ENCODE measurements around the gene ADAM17. TPM values are rescaled to one million over a fixed set of nuclear protein-coding genes. Genes with fewer than 3 reads are reported as not detected.

The ADAM17 gene
- total and polyA plus RNA-seq, 2 of the 13 experiments (the other 11 are each of a cell fraction or from before 2014, with no cell fraction given) = 6.5 to 33.4 TPM

DNA sequence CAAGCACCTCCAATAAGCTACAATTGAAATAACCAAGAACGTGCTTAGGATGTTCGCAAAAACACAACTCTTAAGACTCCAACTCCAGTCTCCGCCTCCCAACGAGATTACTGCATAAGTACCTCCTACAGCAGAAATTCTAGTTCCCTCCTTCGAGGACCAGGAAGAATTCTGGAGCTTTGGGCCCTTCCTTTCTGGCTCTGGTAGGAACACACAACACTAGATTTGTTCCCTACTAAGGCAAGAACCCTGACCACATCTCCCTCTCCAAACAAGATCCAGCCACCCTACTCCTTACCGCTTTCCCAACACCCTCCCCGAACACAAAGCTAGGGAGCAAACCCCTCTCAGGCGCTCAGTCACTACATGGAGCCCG, 721 bp downstream of the ADAM17 start (continued):
- TF ChIP-seq, protein P1, sequence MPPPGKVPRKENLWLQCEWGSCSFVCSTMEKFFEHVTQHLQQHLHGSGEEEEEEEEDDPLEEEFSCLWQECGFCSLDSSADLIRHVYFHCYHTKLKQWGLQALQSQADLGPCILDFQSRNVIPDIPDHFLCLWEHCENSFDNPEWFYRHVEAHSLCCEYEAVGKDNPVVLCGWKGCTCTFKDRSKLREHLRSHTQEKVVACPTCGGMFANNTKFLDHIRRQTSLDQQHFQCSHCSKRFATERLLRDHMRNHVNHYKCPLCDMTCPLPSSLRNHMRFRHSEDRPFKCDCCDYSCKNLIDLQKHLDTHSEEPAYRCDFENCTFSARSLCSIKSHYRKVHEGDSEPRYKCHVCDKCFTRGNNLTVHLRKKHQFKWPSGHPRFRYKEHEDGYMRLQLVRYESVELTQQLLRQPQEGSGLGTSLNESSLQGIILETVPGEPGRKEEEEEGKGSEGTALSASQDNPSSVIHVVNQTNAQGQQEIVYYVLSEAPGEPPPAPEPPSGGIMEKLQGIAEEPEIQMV (CRISPR knock-in tag; IDR thresholded peaks at IDR 0.05; ENCODE audit: low read depth) = peak; percentile 18; the same call in 1 of the 2 replicates
- no peak for TF ChIP-seq EP300 (IDR thresholded peaks at IDR 0.05; ENCODE audit: low read depth in 2 of 2, low read length in 2 of 2)
- peak; percentile 34; the same call in 1 of the 2 replicates for TF ChIP-seq EP300 (CRISPR knock-in tag; IDR thresholded peaks at IDR 0.05; ENCODE audit: borderline replicate concordance)
- TF ChIP-seq, protein P2, sequence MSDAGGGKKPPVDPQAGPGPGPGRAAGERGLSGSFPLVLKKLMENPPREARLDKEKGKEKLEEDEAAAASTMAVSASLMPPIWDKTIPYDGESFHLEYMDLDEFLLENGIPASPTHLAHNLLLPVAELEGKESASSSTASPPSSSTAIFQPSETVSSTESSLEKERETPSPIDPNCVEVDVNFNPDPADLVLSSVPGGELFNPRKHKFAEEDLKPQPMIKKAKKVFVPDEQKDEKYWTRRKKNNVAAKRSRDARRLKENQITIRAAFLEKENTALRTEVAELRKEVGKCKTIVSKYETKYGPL (CRISPR knock-in tag; IDR thresholded peaks at IDR 0.05) = no peak
- TF ChIP-seq, protein P3, sequence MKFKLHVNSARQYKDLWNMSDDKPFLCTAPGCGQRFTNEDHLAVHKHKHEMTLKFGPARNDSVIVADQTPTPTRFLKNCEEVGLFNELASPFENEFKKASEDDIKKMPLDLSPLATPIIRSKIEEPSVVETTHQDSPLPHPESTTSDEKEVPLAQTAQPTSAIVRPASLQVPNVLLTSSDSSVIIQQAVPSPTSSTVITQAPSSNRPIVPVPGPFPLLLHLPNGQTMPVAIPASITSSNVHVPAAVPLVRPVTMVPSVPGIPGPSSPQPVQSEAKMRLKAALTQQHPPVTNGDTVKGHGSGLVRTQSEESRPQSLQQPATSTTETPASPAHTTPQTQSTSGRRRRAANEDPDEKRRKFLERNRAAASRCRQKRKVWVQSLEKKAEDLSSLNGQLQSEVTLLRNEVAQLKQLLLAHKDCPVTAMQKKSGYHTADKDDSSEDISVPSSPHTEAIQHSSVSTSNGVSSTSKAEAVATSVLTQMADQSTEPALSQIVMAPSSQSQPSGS (CRISPR knock-in tag; IDR thresholded peaks at IDR 0.05) = peak; percentile 45; the same call in 1 of the 2 replicates
- peak; percentile 7; the same call in 1 of the 2 replicates for TF ChIP-seq ZNF792 (CRISPR knock-in tag; IDR thresholded peaks at IDR 0.05)
- TF ChIP-seq, protein P4, sequence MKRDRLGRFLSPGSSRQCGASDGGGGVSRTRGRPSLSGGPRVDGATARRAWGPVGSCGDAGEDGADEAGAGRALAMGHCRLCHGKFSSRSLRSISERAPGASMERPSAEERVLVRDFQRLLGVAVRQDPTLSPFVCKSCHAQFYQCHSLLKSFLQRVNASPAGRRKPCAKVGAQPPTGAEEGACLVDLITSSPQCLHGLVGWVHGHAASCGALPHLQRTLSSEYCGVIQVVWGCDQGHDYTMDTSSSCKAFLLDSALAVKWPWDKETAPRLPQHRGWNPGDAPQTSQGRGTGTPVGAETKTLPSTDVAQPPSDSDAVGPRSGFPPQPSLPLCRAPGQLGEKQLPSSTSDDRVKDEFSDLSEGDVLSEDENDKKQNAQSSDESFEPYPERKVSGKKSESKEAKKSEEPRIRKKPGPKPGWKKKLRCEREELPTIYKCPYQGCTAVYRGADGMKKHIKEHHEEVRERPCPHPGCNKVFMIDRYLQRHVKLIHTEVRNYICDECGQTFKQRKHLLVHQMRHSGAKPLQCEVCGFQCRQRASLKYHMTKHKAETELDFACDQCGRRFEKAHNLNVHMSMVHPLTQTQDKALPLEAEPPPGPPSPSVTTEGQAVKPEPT (CRISPR knock-in tag; IDR thresholded peaks at IDR 0.05; ENCODE audit: low read depth) = peak; percentile 13; the same call in 1 of the 2 replicates
- 0 out of 2 replicates have a peak, but pooled peaks have one; percentile 2 for TF ChIP-seq ZNF17 (CRISPR knock-in tag; IDR thresholded peaks at IDR 0.05)
- TF ChIP-seq KDM4B (CRISPR knock-in tag; IDR thresholded peaks at IDR 0.05) = 0 out of 2 replicates have a peak, but pooled peaks have one; percentile 74
- TF ChIP-seq, protein P5, sequence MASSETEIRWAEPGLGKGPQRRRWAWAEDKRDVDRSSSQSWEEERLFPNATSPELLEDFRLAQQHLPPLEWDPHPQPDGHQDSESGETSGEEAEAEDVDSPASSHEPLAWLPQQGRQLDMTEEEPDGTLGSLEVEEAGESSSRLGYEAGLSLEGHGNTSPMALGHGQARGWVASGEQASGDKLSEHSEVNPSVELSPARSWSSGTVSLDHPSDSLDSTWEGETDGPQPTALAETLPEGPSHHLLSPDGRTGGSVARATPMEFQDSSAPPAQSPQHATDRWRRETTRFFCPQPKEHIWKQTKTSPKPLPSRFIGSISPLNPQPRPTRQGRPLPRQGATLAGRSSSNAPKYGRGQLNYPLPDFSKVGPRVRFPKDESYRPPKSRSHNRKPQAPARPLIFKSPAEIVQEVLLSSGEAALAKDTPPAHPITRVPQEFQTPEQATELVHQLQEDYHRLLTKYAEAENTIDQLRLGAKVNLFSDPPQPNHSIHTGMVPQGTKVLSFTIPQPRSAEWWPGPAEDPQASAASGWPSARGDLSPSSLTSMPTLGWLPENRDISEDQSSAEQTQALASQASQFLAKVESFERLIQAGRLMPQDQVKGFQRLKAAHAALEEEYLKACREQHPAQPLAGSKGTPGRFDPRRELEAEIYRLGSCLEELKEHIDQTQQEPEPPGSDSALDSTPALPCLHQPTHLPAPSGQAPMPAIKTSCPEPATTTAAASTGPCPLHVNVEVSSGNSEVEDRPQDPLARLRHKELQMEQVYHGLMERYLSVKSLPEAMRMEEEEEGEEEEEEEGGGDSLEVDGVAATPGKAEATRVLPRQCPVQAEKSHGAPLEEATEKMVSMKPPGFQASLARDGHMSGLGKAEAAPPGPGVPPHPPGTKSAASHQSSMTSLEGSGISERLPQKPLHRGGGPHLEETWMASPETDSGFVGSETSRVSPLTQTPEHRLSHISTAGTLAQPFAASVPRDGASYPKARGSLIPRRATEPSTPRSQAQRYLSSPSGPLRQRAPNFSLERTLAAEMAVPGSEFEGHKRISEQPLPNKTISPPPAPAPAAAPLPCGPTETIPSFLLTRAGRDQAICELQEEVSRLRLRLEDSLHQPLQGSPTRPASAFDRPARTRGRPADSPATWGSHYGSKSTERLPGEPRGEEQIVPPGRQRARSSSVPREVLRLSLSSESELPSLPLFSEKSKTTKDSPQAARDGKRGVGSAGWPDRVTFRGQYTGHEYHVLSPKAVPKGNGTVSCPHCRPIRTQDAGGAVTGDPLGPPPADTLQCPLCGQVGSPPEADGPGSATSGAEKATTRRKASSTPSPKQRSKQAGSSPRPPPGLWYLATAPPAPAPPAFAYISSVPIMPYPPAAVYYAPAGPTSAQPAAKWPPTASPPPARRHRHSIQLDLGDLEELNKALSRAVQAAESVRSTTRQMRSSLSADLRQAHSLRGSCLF (CRISPR knock-in tag; IDR thresholded peaks at IDR 0.05; ENCODE audit: borderline replicate concordance) = no peak
- TF ChIP-seq CEBPG (CRISPR knock-in tag; IDR thresholded peaks at IDR 0.05) = peak; percentile 8; the same call in 1 of the 2 replicates
- TF ChIP-seq JUN (CRISPR knock-in tag; IDR thresholded peaks at IDR 0.05) = 0 out of 2 replicates have a peak, but pooled peaks have one; percentile 39
- TF ChIP-seq, protein P6, sequence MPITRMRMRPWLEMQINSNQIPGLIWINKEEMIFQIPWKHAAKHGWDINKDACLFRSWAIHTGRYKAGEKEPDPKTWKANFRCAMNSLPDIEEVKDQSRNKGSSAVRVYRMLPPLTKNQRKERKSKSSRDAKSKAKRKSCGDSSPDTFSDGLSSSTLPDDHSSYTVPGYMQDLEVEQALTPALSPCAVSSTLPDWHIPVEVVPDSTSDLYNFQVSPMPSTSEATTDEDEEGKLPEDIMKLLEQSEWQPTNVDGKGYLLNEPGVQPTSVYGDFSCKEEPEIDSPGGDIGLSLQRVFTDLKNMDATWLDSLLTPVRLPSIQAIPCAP (CRISPR knock-in tag; IDR thresholded peaks at IDR 0.05; ENCODE audit: low read depth) = no peak
- TF ChIP-seq ZNF251 (CRISPR knock-in tag; IDR thresholded peaks at IDR 0.05) = peak; percentile 38; the same call in 1 of the 2 replicates
- 0 out of 2 replicates have a peak, but pooled peaks have one; percentile 14 for TF ChIP-seq ZNF331 (CRISPR knock-in tag; IDR thresholded peaks at IDR 0.05)
- no peak for TF ChIP-seq MTA3 (CRISPR knock-in tag; IDR thresholded peaks at IDR 0.05)
- 0 out of 2 replicates have a peak, but pooled peaks have one; percentile 27 for TF ChIP-seq ELF3 (CRISPR knock-in tag; IDR thresholded peaks at IDR 0.05)
- no peak for TF ChIP-seq IRX3 (CRISPR knock-in tag; IDR thresholded peaks at IDR 0.05; ENCODE audit: borderline replicate concordance, low read depth)
- TF ChIP-seq MIER3 (CRISPR knock-in tag; IDR thresholded peaks at IDR 0.05; ENCODE audit: borderline replicate concordance) = 0 out of 2 replicates have a peak, but pooled peaks have one; percentile 24
